Measurements from ENCODE around the gene GPR146. TPM values are rescaled to one million over a fixed set of nuclear protein-coding genes. Genes with fewer than 3 reads are reported as not detected.

The GPR146 gene
- total RNA-seq, 1 experiment from 2014 or later: 2.9 TPM

DNA sequence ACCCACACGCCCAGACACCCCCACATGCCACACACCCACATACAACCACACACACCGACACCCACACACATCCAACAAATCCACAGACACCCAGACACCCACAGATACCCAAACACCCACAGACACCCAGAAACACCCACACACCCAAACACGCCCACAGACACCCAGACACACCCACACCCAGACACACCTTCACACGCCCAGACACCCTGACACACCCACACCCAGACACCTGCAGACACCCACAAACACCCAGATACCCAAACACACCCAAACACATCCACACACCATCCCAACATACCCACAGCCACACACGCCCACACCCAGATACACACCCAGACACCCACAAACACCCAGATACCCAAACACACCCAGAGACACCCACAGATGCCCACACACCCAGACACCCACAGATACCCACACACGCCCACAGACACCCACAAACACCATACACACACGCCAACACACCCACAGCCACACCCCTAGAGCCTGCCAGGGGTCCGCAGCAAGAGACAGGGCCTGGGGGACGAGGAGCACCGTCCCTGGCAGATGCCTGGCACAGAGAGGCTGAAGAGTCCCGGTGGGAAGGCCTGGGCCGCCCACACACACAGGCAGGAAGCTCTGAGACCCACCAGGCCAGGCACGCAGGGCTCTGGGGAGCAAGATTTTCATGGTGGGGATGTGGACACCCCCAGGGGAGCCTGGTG lies 32.9 kb upstream of the GPR146 start:
- Histone ChIP-seq H3K4me1 (ENCODE audit: control insufficient read depth, insufficient read depth, low read length) (peaks cover 5% of the 10 kb centered on the region; the same call in 1 of the 2 replicates), H3K27me3 (ENCODE audit: control insufficient read depth, insufficient read depth, low read length) (no peaks in the 10 kb centered on the region), H3K4me3 (ENCODE audit: low read depth in 2 of 2, low read length in 2 of 2) (no peak overlapping the region), H3K9me3 (ENCODE audit: control insufficient read depth, insufficient read depth, low read depth, low read length) (no peaks in the 10 kb centered on the region), H3K27ac (ENCODE audit: low read length) (no peak overlapping the region), H3K36me3 (ENCODE audit: control insufficient read depth, insufficient read depth, low read length) (no peaks in the 10 kb centered on the region)
- ATAC-seq: no peak
- TF ChIP-seq POLR2AphosphoS5 (IDR thresholded peaks at IDR 0.05; ENCODE audit: low read depth, low read length) (no peak), SIN3A (IDR thresholded peaks at IDR 0.05; ENCODE audit: borderline replicate concordance, insufficient read depth, low read depth, low read length) (no peak), TCF7L2 (IDR thresholded peaks at IDR 0.05; ENCODE audit: low read depth, low read length) (no peak)
- TF ChIP-seq, protein P1, sequence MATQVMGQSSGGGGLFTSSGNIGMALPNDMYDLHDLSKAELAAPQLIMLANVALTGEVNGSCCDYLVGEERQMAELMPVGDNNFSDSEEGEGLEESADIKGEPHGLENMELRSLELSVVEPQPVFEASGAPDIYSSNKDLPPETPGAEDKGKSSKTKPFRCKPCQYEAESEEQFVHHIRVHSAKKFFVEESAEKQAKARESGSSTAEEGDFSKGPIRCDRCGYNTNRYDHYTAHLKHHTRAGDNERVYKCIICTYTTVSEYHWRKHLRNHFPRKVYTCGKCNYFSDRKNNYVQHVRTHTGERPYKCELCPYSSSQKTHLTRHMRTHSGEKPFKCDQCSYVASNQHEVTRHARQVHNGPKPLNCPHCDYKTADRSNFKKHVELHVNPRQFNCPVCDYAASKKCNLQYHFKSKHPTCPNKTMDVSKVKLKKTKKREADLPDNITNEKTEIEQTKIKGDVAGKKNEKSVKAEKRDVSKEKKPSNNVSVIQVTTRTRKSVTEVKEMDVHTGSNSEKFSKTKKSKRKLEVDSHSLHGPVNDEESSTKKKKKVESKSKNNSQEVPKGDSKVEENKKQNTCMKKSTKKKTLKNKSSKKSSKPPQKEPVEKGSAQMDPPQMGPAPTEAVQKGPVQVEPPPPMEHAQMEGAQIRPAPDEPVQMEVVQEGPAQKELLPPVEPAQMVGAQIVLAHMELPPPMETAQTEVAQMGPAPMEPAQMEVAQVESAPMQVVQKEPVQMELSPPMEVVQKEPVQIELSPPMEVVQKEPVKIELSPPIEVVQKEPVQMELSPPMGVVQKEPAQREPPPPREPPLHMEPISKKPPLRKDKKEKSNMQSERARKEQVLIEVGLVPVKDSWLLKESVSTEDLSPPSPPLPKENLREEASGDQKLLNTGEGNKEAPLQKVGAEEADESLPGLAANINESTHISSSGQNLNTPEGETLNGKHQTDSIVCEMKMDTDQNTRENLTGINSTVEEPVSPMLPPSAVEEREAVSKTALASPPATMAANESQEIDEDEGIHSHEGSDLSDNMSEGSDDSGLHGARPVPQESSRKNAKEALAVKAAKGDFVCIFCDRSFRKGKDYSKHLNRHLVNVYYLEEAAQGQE (IDR thresholded peaks at IDR 0.05; ENCODE audit: insufficient read depth in 1 of 2, low read depth in 2 of 2, low read length in 1 of 2): no peak
- TF ChIP-seq, protein P2, sequence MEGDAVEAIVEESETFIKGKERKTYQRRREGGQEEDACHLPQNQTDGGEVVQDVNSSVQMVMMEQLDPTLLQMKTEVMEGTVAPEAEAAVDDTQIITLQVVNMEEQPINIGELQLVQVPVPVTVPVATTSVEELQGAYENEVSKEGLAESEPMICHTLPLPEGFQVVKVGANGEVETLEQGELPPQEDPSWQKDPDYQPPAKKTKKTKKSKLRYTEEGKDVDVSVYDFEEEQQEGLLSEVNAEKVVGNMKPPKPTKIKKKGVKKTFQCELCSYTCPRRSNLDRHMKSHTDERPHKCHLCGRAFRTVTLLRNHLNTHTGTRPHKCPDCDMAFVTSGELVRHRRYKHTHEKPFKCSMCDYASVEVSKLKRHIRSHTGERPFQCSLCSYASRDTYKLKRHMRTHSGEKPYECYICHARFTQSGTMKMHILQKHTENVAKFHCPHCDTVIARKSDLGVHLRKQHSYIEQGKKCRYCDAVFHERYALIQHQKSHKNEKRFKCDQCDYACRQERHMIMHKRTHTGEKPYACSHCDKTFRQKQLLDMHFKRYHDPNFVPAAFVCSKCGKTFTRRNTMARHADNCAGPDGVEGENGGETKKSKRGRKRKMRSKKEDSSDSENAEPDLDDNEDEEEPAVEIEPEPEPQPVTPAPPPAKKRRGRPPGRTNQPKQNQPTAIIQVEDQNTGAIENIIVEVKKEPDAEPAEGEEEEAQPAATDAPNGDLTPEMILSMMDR (IDR thresholded peaks at IDR 0.05): no peak
- DNase-seq (ENCODE audit: low read depth, low spot score): no peak
- ChIA-PET CTCF (no interaction called here), POLR2A (no interaction called here)
- in situ Hi-C loops (cut with HindIII; ENCODE audit: low pct_unique_long_range_greater_than_20kb, low sequenced_read_pairs) (no loop called here), intact Hi-C loops (cut with micrococcal nuclease; ENCODE audit: unreplicated experiment) (no loop called here)
- BruUV-seq (replicated peaks): no TSS peak

DNA sequence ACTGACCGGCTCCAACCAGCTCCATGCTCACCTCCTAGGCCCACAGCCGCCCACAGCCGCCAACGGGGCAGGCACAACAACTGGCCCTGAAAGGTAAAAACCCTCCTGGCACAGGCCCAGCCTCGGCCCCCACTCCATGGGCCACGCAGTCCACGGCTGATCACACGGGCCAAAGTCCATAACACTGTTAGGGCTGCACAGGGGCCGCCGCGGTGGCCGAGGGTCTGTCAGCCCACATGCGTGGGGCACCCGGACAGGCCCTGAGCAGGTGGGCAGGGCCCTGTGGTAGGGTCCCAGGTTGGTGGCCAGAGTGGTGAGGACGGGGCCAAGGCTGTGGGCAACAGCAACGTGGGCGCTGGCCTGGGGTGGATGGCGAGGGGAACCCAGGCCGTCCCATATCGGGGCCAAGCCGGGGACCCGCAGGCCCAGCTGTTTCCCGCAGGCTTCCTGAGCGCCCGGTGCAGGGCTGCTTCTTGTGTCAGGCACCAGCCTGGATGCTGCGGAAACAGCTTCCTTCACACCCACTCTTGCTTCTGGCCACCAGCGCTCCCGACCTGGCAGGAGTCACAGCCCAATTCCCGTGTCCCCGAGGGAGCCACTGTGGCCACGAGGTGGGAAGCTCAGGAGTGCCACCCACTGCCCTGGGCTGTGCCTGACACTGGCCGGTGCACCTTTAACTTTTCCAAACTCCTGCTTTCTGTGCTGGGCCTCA lies 32.2 kb upstream of the GPR146 start:
- no peak overlapping the region for H3K27ac ChIP-seq (ENCODE audit: low read length)
- H3K36me3 ChIP-seq (ENCODE audit: control insufficient read depth, insufficient read depth, low read length): no peaks in the 10 kb centered on the region
- H3K4me1 ChIP-seq (ENCODE audit: control insufficient read depth, insufficient read depth, low read length): peaks cover 5% of the 10 kb centered on the region; the same call in 1 of the 2 replicates
- no peak overlapping the region for H3K4me3 ChIP-seq (ENCODE audit: low read depth in 2 of 2, low read length in 2 of 2)
- no peak for TF ChIP-seq POLR2AphosphoS5 (IDR thresholded peaks at IDR 0.05; ENCODE audit: low read depth, low read length)
- TF ChIP-seq, protein P2 (IDR thresholded peaks at IDR 0.05): no peak
- no peak for TF ChIP-seq TCF7L2 (IDR thresholded peaks at IDR 0.05; ENCODE audit: low read depth, low read length)
- TF ChIP-seq, protein P1 (IDR thresholded peaks at IDR 0.05; ENCODE audit: insufficient read depth in 1 of 2, low read depth in 2 of 2, low read length in 1 of 2): no peak
- no peak for TF ChIP-seq SIN3A (IDR thresholded peaks at IDR 0.05; ENCODE audit: borderline replicate concordance, insufficient read depth, low read depth, low read length)
- DNase-seq (ENCODE audit: low read depth, low spot score) (no peak), ATAC-seq (peak; percentile 37; the same call in 1 of the 2 replicates)
- H3K27me3 ChIP-seq (ENCODE audit: control insufficient read depth, insufficient read depth, low read length): no peaks in the 10 kb centered on the region
- CTCF ChIA-PET: no interaction called here
- no TSS peak for BruUV-seq (replicated peaks)
- H3K9me3 ChIP-seq (ENCODE audit: control insufficient read depth, insufficient read depth, low read depth, low read length): no peaks in the 10 kb centered on the region
- in situ Hi-C loops (cut with HindIII; ENCODE audit: low pct_unique_long_range_greater_than_20kb, low sequenced_read_pairs) (no loop called here), intact Hi-C loops (cut with micrococcal nuclease; ENCODE audit: unreplicated experiment) (no loop called here)
- POLR2A ChIA-PET: no interaction called here

All from Panc1 (cell line).